ENCODE data around the gene MICAL3.

MICAL3 gene

GRCh38 chr22:17972385-17973191 is 51.8 kb downstream of the MICAL3 start:
- no peak for DNase-seq (ENCODE audit: low read depth)

GRCh38 chr22:17971711-17972110 is 52.6 kb downstream of the MICAL3 start:
- no peak for DNase-seq (ENCODE audit: low read depth)

GRCh38 chr22:17970201-17970708 is 54.1 kb downstream of the MICAL3 start:
- no peak for DNase-seq (ENCODE audit: low read depth)

- no peak for DNase-seq (ENCODE audit: low read depth)
Measured at GRCh38 chr22:17969701-17970113, 54.7 kb downstream of the MICAL3 start.

GRCh38 chr22:17968126-17968525 is 56.2 kb downstream of the MICAL3 start:
- no peak for DNase-seq (ENCODE audit: low read depth)

GRCh38 chr22:17966403-17966717 is 58.0 kb downstream of the MICAL3 start:
- DNase-seq (ENCODE audit: low read depth) = no peak

GRCh38 chr22:17965538-17966402 is 58.6 kb downstream of the MICAL3 start:
- DNase-seq (ENCODE audit: low read depth) = no peak

- DNase-seq (ENCODE audit: low read depth) = no peak
Measured at GRCh38 chr22:17964643-17965042, 59.7 kb downstream of the MICAL3 start.

GRCh38 chr22:17964156-17964555 is 60.2 kb downstream of the MICAL3 start:
- DNase-seq (ENCODE audit: low read depth) = no peak

GRCh38 chr22:17963015-17963414 is 61.3 kb downstream of the MICAL3 start:
- DNase-seq (ENCODE audit: low read depth) = no peak

- no peak for DNase-seq (ENCODE audit: low read depth)
Measured at GRCh38 chr22:17962168-17962567, 62.2 kb downstream of the MICAL3 start.

- DNase-seq (ENCODE audit: low read depth) = no peak
Measured at GRCh38 chr22:17961446-17961729, 63.0 kb downstream of the MICAL3 start.

- no peak for DNase-seq (ENCODE audit: low read depth)
Measured at GRCh38 chr22:17960695-17961445, 63.5 kb downstream of the MICAL3 start.

GRCh38 chr22:17960011-17960410 is 64.3 kb downstream of the MICAL3 start:
- DNase-seq (ENCODE audit: low read depth) = no peak

GRCh38 chr22:17958166-17958565 is 66.2 kb downstream of the MICAL3 start:
- no peak for DNase-seq (ENCODE audit: low read depth)

GRCh38 chr22:17957693-17958092 is 66.7 kb downstream of the MICAL3 start:
- no peak for DNase-seq (ENCODE audit: low read depth)

GRCh38 chr22:17957204-17957603 is 67.2 kb downstream of the MICAL3 start:
- no peak for DNase-seq (ENCODE audit: low read depth)

- no peak for DNase-seq (ENCODE audit: low read depth)
Measured at GRCh38 chr22:17956630-17957029, 67.7 kb downstream of the MICAL3 start.

- no peak for DNase-seq (ENCODE audit: low read depth)
Measured at GRCh38 chr22:17955590-17956379, 68.6 kb downstream of the MICAL3 start.

- no peak for DNase-seq (ENCODE audit: low read depth)
Measured at GRCh38 chr22:17954860-17955587, 69.3 kb downstream of the MICAL3 start.

- DNase-seq (ENCODE audit: low read depth) = no peak
Measured at GRCh38 chr22:17954200-17954859, 70.0 kb downstream of the MICAL3 start.
